Right lobe of liver (tissue), 4 donors: Measurements from ENCODE around the gene NEK10.

Experiments
- CTCF ChIP-seq, 4 donors: fragments of 200-600 bp in 3 of 4; fragments of 450-650 bp in 1 of 4; IDR thresholded peaks; one replicate each; pipeline versions ENCODE4 v1.5.1 to v1.8.0; 2016 to 2022; ENCODE audit warnings: antibody characterized with exemption in 4 of 4, mild to moderate bottlenecking in 2 of 4
- POLR2A ChIP-seq: fragments of 450-650 bp; IDR thresholded peaks from one replicate; pipeline ENCODE4 v1.6.1; 2017; ENCODE audit warnings: antibody characterized with exemption, mild to moderate bottlenecking
- donor health status: DM: no; HTN: no; CAD: no.
- donor health status: DM: no; HTN: no; CAD: no.
- donor health status: DM: no; HTN: yes; CAD: no.

- TF ChIP-seq CTCF (IDR thresholded peaks at IDR 0.05) (no peak), POLR2A (no peak)
Measured at GRCh38 chr3:27221264-27221932, 147.8 kb downstream of the NEK10 start.
